AG09309 (cell line): ENCODE measurements around the gene CRYGN.

ENCODE experiments used
- DNase-seq: peaks from one replicate; pipeline ENCODE4 v3.0.0-alpha.2; 2010; ENCODE audit warnings: low read depth
- H3K4me3 ChIP-seq: 2 replicates; pipeline ENCODE4 v1.5.1; 2011; ENCODE audit warnings: mild to moderate bottlenecking, low read depth, low read length, moderate library complexity; ENCODE audit not compliant: control insufficient read depth
- TF ChIP-seq, protein P1 (sequence below): IDR thresholded peaks from 2 replicates; pipeline ENCODE4 v1.5.1; 2011; ENCODE audit warnings: mild to moderate bottlenecking, low read depth, low read length, inconsistent platforms; ENCODE audit not compliant: insufficient read depth, control insufficient read depth; ENCODE audit errors: missing control alignments

The CRYGN gene

DNA sequence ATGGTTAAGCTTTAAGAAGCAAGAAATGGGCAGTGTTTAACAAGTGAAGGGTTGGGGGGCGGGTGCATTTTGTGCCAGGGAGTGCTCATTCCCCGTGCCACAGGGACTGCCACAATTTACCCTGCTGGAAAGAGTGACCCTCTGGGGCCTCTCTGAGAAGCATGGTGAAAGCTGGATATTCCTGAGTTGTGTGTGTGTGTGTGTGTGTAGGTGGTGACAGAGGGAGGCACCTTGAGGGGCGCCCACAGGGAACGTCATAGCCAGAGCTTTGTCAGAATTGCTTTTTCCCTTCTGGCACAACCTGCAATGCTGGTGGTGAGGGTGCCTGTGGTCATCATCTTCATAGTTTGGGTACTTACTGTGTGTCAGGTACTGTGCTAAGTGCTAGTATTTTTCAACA, 27.6 kb downstream of the CRYGN start:
- DNase-seq, result no peak
- TF ChIP-seq, protein P1, sequence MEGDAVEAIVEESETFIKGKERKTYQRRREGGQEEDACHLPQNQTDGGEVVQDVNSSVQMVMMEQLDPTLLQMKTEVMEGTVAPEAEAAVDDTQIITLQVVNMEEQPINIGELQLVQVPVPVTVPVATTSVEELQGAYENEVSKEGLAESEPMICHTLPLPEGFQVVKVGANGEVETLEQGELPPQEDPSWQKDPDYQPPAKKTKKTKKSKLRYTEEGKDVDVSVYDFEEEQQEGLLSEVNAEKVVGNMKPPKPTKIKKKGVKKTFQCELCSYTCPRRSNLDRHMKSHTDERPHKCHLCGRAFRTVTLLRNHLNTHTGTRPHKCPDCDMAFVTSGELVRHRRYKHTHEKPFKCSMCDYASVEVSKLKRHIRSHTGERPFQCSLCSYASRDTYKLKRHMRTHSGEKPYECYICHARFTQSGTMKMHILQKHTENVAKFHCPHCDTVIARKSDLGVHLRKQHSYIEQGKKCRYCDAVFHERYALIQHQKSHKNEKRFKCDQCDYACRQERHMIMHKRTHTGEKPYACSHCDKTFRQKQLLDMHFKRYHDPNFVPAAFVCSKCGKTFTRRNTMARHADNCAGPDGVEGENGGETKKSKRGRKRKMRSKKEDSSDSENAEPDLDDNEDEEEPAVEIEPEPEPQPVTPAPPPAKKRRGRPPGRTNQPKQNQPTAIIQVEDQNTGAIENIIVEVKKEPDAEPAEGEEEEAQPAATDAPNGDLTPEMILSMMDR, result no peak
- H3K4me3 ChIP-seq, result no peak overlapping the region

DNA sequence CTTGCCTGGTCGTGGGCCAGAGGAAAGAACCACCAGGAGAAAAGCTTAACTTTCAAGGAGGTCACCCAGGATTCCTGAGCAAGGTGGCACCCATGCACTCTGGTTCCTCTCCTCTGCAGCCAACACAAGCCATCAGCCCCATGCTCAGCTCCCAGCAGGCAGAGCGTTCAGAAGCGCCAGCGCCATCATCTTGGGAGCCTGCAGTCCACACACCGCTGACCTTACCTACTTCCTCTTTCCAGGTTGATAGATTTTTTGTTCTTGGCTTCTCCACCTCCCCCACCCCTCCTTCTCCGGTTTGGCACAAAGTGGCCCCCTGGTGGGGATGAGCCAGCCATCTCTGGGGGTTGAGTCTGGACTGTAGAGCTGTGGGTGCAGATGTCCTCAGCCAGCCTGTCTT, 28.4 kb downstream of the CRYGN start:
- no peak for DNase-seq
- TF ChIP-seq, protein P1, result no peak
- no peak overlapping the region for H3K4me3 ChIP-seq

- TF ChIP-seq, protein P1, result no peak
- H3K4me3 ChIP-seq, result no peak overlapping the region; the same call in 1 of the 2 replicates
- no peak for DNase-seq
These were observed 29.2 kb downstream of the CRYGN start for GRCh38 chr7:151410405-151411390.

DNA sequence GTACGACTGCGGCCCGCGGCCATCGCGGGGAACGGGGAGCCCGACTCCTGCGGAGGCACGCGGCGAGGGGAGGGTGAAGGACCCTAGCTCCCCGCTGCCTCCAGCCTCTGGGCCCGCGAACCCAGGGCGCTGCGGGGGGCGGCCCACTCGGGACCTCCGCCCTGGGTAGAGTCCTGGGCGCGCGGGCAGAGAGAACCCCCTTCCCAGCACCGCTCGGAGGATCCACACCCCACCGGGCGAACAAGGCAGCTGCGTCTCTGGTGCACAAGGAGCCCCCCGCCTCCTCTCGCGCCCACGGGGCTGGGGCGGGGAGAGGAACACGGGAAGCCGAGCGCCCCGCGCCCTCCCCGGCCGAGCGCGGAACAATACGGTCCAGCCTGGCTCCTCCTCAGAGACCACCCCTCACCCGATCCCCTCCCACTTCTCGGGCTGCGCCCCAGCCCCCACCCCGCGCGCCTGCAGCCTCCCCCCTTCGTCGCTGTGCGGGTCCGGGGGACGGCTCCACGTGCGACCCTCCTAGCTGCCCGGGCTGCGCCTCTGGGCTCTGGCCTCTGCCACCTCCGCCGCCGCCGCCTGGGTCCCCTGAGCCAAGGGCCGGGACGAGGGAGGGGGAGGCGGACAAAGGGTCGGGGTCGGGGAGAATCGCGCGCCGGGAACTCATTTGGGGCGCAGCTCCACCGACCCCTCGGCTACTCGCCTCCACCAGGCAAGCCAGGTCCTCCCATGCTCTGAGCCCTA, 30.1 kb downstream of the CRYGN start, which contains the start of gene WDR86:
Gene WDR86 (minus strand): TSS at position 372 of the 738 bp plus-strand sequence. CDS start 449 bp downstream, outside the sequence.
- DNase-seq, result no peak
- no peak within 1 kb of the TSS; the same call in 1 of the 2 replicates for H3K4me3 ChIP-seq

GRCh38 chr7:151408839-151409666, 30.9 kb downstream of the CRYGN start:
- no peak overlapping the region for H3K4me3 ChIP-seq
- TF ChIP-seq, protein P1, result no peak
- DNase-seq, result no peak

More for the DNA sequence above, 30.1 kb downstream of the CRYGN start, which contains the start of gene WDR86:
- TF ChIP-seq, protein P1, result no peak

GRCh38 chr7:151408498-151408838, 31.5 kb downstream of the CRYGN start:
- TF ChIP-seq, protein P1, result no peak
- H3K4me3 ChIP-seq, result no peak overlapping the region
- DNase-seq, result no peak
